GM23338 (cell line): ENCODE measurements around the gene ABL2. TPM values are rescaled to one million over a fixed set of nuclear protein-coding genes. Genes with fewer than 3 reads are reported as not detected.
A peak's percentile ranks its signal among the peaks of the same experiment; 100 is the strongest.

Source experiments
- ATAC-seq: fragments of 200-7000 bp; cut with Tn5 transposase; 3 replicates; pipeline ENCODE4 v1.9.1; 2020
- DNase-seq: peaks from one replicate; pipeline ENCODE4 v3.0.0-alpha.2; 2015; ENCODE audit warnings: low spot score
- H2AFZ ChIP-seq: fragments of 200-600 bp; sonication (generic); 2 replicates; pipeline ENCODE4 v1.8.0; 2016; ENCODE audit warnings: antibody characterized with exemption, mild to moderate bottlenecking, moderate library complexity
- H3F3A ChIP-seq: fragments of 200-600 bp; sonication (generic); replicated peaks from 2 replicates; pipeline ENCODE4 v1.8.0; 2017; ENCODE audit warnings: antibody characterized with exemption, mixed run types, low read depth
- H3K27ac ChIP-seq: fragments of 200-600 bp; sonication (generic); 2 replicates; pipeline ENCODE4 v1.6.1; 2016; ENCODE audit warnings: low read depth
- H3K27me3 ChIP-seq: fragments of 200-600 bp; sonication (generic); 2 replicates; pipeline ENCODE4 v1.8.0; 2016; ENCODE audit warnings: mild to moderate bottlenecking, mixed run types, moderate library complexity; ENCODE audit not compliant: insufficient read depth
- H3K36me3 ChIP-seq: fragments of 200-600 bp; sonication (generic); 2 replicates; pipeline ENCODE4 v1.8.0; 2016; ENCODE audit warnings: mild to moderate bottlenecking; ENCODE audit not compliant: insufficient read depth
- H3K4me1 ChIP-seq: fragments of 200-600 bp; sonication (generic); 2 replicates; pipeline ENCODE4 v1.8.0; 2016; ENCODE audit warnings: mild to moderate bottlenecking, moderate library complexity; ENCODE audit not compliant: insufficient read depth
- H3K4me2 ChIP-seq: fragments of 200-600 bp; sonication (generic); 2 replicates; pipeline ENCODE4 v1.7.1; 2017; ENCODE audit warnings: mixed run types
- H3K4me3 ChIP-seq: fragments of 200-600 bp; sonication (generic); 2 replicates; pipeline ENCODE4 v1.6.1; 2016; ENCODE audit warnings: mixed run types
- H3K79me2 ChIP-seq: fragments of 200-600 bp; sonication (generic); replicated peaks from 2 replicates; pipeline ENCODE4 v1.8.0; 2017; ENCODE audit warnings: mild to moderate bottlenecking; ENCODE audit not compliant: insufficient read depth
- H3K9me2 ChIP-seq: fragments of 200-600 bp; sonication (generic); 2 replicates; pipeline ENCODE4 v1.8.0; 2017; ENCODE audit not compliant: insufficient read depth
- H4K20me1 ChIP-seq: fragments of 200-600 bp; sonication (generic); replicated peaks from 2 replicates; pipeline ENCODE4 v1.8.0; 2017; ENCODE audit warnings: mild to moderate bottlenecking; ENCODE audit not compliant: insufficient read depth
- H3K27ac Mint-ChIP-seq: 2 replicates; pipeline ENCODE4 v1.8.0; 2020; ENCODE audit warnings: inconsistent platforms, mild to moderate bottlenecking, moderate library complexity, mixed read lengths
- H3K27me3 Mint-ChIP-seq: 3 replicates; pipeline ENCODE4 v1.8.0; 2022; ENCODE audit warnings: low read depth, mild to moderate bottlenecking, moderate library complexity, mixed read lengths, inconsistent platforms; ENCODE audit not compliant: insufficient read depth, poor library complexity
- H3K36me3 Mint-ChIP-seq: 3 replicates; pipeline ENCODE4 v1.8.0; 2021; ENCODE audit warnings: low read depth, mild to moderate bottlenecking, inconsistent platforms, moderate library complexity, mixed read lengths
- H3K4me1 Mint-ChIP-seq: 3 replicates; pipeline ENCODE4 v1.8.0; 2020; ENCODE audit warnings: mild to moderate bottlenecking, inconsistent platforms, mixed read lengths
- H3K4me3 Mint-ChIP-seq: 3 replicates; pipeline ENCODE4 v1.8.0; 2021; ENCODE audit warnings: moderate library complexity, mild to moderate bottlenecking, inconsistent platforms, mixed read lengths
- H3K9me3 Mint-ChIP-seq: 3 replicates; pipeline ENCODE4 v1.8.0; 2020; ENCODE audit warnings: moderate library complexity, mild to moderate bottlenecking, inconsistent platforms, mixed read lengths
- CREB1 ChIP-seq: fragments of 250-450 bp; sonication (Bioruptor Pico); IDR thresholded peaks from 2 replicates; pipeline ENCODE4 v1.5.0; 2020; ENCODE audit warnings: low read depth, mild to moderate bottlenecking, moderate library complexity
- EZH2 ChIP-seq: fragments of 200-600 bp; sonication (generic); IDR thresholded peaks from one replicate; pipeline ENCODE4 v1.8.0; 2017; ENCODE audit warnings: antibody characterized with exemption, mild to moderate bottlenecking, low read depth; ENCODE audit not compliant: unreplicated experiment
- EZH2phosphoT487 ChIP-seq: fragments of 200-600 bp; sonication (generic); IDR thresholded peaks from one replicate; pipeline ENCODE4 v1.8.1; 2018; ENCODE audit warnings: antibody characterized with exemption; ENCODE audit not compliant: unreplicated experiment
- JUNB ChIP-seq: IDR thresholded peaks from one replicate; pipeline ENCODE4 v1.6.1; 2016; ENCODE audit warnings: antibody characterized with exemption; ENCODE audit not compliant: unreplicated experiment
- NANOG ChIP-seq: IDR thresholded peaks from 2 replicates; pipeline ENCODE4 v1.6.1; 2016; ENCODE audit warnings: antibody characterized with exemption, borderline replicate concordance
- POLR2AphosphoS5 ChIP-seq: IDR thresholded peaks from 2 replicates; pipeline ENCODE4 v1.6.1; 2016; ENCODE audit warnings: antibody characterized with exemption, low read depth
- STAT1 ChIP-seq: IDR thresholded peaks from one replicate; pipeline ENCODE4 v1.6.1; 2016; ENCODE audit warnings: antibody characterized with exemption; ENCODE audit not compliant: unreplicated experiment
- ZNF331 ChIP-seq: fragments of 250-450 bp; sonication (Bioruptor Pico); IDR thresholded peaks from 2 replicates; pipeline ENCODE4 v1.5.0; 2020; ENCODE audit warnings: low read depth, mild to moderate bottlenecking, moderate library complexity
- polyA plus RNA-seq: library from polyadenylated mRNA; unstranded; fragments of >200 nt; fragmentation: Nextera tagmentation; extraction: Ambion mirVana; gene quantifications from 2 replicates; pipeline ENCODE4 v1.2.1, GENCODE V29; 2016
- total RNA-seq: library from RNA; depleted of rRNA; stranded (reverse); fragments of >200 nt; shearing (Covaris generic); gene quantifications from 2 replicates; pipeline ENCODE4 v1.2.3, GENCODE V29; 2014
- TF ChIP-seq, protein P1 (sequence below): IDR thresholded peaks from one replicate; pipeline ENCODE4 v1.6.1; 2018; ENCODE audit warnings: antibody characterized with exemption; ENCODE audit not compliant: unreplicated experiment
- TF ChIP-seq, protein P2 (sequence below): IDR thresholded peaks from 2 replicates; pipeline ENCODE4 v1.6.1; 2016; ENCODE audit warnings: antibody characterized with exemption
- TF ChIP-seq, protein P3 (sequence below), 2 experiments: fragments of 200-600 bp in 1 of 2; sonication (generic) in 1 of 2; conservative IDR thresholded peaks; 2 replicates each; pipeline versions ENCODE4 v1.5.1 to v1.6.1; 2016 to 2017; ENCODE audit warnings: antibody characterized with exemption in 2 of 2, low read depth in 2 of 2, mild to moderate bottlenecking in 2 of 2, moderate library complexity in 1 of 2
- TF ChIP-seq, protein P4 (sequence below): fragments of 250-450 bp; sonication (Bioruptor Pico); IDR thresholded peaks from 2 replicates; pipeline ENCODE4 v1.5.0; 2020; ENCODE audit warnings: mild to moderate bottlenecking, moderate library complexity

ABL2 gene
- total and polyA plus RNA-seq, 2 experiments from 2014 or later: 5.8 to 22.7 TPM

DNA sequence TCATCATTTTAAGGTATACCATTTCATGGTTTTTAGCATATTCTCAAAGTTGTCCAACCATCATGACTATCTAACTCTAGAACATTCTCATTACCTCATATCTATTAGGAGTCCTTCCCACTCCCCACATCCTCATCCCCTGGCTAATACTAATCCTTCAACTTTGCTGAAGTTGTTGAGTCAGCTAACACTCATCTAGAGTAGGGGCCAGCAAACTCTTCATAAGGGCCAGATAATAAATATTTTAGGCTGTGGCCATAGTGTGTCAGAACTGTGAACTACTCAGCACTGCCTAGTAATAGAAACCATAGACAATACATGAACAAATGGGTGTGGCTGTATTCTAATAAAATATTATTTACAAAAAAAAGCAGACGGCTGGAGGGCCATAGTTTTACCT, 104.6 kb downstream of the ABL2 start:
- Mint-ChIP-seq H3K27ac (peak overlapping the region; percentile 45), H3K4me1 (no peaks in the 10 kb centered on the region), H3K9me3 (no peaks in the 10 kb centered on the region), H3K27me3 (no peaks in the 10 kb centered on the region), H3K4me3 (no peak overlapping the region), H3K36me3 (peaks cover 3% of the 10 kb centered on the region; the same call in 1 of the 3 replicates)
- Histone ChIP-seq H3K27ac (no peak overlapping the region), H3F3A (0 out of 2 replicates have a peak, but pooled peaks cover 5% of the 10 kb centered on the region), H3K79me2 (no peaks in the 10 kb centered on the region; the same call in 1 of the 2 replicates), H2AFZ (no peak overlapping the region), H4K20me1 (no peaks in the 10 kb centered on the region; the same call in 1 of the 2 replicates), H3K9me2 (no peaks in the 10 kb centered on the region), H3K27me3 (no peaks in the 10 kb centered on the region), H3K4me1 (peaks cover 12% of the 10 kb centered on the region), H3K4me3 (no peak overlapping the region), H3K36me3 (peaks cover 7% of the 10 kb centered on the region; the same call in 1 of the 2 replicates), H3K4me2 (no peak overlapping the region)
- DNase-seq (no peak), ATAC-seq (no peak)
- TF ChIP-seq EZH2phosphoT487 (no peak), EZH2 (no peak), NANOG (no peak), STAT1 (no peak), JUNB (no peak), ZNF331 (no peak), CREB1 (CRISPR knock-in tag) (no peak), POLR2AphosphoS5 (no peak)
- TF ChIP-seq, protein P1, sequence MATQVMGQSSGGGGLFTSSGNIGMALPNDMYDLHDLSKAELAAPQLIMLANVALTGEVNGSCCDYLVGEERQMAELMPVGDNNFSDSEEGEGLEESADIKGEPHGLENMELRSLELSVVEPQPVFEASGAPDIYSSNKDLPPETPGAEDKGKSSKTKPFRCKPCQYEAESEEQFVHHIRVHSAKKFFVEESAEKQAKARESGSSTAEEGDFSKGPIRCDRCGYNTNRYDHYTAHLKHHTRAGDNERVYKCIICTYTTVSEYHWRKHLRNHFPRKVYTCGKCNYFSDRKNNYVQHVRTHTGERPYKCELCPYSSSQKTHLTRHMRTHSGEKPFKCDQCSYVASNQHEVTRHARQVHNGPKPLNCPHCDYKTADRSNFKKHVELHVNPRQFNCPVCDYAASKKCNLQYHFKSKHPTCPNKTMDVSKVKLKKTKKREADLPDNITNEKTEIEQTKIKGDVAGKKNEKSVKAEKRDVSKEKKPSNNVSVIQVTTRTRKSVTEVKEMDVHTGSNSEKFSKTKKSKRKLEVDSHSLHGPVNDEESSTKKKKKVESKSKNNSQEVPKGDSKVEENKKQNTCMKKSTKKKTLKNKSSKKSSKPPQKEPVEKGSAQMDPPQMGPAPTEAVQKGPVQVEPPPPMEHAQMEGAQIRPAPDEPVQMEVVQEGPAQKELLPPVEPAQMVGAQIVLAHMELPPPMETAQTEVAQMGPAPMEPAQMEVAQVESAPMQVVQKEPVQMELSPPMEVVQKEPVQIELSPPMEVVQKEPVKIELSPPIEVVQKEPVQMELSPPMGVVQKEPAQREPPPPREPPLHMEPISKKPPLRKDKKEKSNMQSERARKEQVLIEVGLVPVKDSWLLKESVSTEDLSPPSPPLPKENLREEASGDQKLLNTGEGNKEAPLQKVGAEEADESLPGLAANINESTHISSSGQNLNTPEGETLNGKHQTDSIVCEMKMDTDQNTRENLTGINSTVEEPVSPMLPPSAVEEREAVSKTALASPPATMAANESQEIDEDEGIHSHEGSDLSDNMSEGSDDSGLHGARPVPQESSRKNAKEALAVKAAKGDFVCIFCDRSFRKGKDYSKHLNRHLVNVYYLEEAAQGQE: no peak
- TF ChIP-seq, protein P2, sequence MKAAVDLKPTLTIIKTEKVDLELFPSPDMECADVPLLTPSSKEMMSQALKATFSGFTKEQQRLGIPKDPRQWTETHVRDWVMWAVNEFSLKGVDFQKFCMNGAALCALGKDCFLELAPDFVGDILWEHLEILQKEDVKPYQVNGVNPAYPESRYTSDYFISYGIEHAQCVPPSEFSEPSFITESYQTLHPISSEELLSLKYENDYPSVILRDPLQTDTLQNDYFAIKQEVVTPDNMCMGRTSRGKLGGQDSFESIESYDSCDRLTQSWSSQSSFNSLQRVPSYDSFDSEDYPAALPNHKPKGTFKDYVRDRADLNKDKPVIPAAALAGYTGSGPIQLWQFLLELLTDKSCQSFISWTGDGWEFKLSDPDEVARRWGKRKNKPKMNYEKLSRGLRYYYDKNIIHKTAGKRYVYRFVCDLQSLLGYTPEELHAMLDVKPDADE: no peak
- TF ChIP-seq, protein P3, sequence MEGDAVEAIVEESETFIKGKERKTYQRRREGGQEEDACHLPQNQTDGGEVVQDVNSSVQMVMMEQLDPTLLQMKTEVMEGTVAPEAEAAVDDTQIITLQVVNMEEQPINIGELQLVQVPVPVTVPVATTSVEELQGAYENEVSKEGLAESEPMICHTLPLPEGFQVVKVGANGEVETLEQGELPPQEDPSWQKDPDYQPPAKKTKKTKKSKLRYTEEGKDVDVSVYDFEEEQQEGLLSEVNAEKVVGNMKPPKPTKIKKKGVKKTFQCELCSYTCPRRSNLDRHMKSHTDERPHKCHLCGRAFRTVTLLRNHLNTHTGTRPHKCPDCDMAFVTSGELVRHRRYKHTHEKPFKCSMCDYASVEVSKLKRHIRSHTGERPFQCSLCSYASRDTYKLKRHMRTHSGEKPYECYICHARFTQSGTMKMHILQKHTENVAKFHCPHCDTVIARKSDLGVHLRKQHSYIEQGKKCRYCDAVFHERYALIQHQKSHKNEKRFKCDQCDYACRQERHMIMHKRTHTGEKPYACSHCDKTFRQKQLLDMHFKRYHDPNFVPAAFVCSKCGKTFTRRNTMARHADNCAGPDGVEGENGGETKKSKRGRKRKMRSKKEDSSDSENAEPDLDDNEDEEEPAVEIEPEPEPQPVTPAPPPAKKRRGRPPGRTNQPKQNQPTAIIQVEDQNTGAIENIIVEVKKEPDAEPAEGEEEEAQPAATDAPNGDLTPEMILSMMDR (conservative IDR thresholded peaks at IDR 0.05; ENCODE audit: low read depth in 2 of 2): no peak
- TF ChIP-seq, protein P4, sequence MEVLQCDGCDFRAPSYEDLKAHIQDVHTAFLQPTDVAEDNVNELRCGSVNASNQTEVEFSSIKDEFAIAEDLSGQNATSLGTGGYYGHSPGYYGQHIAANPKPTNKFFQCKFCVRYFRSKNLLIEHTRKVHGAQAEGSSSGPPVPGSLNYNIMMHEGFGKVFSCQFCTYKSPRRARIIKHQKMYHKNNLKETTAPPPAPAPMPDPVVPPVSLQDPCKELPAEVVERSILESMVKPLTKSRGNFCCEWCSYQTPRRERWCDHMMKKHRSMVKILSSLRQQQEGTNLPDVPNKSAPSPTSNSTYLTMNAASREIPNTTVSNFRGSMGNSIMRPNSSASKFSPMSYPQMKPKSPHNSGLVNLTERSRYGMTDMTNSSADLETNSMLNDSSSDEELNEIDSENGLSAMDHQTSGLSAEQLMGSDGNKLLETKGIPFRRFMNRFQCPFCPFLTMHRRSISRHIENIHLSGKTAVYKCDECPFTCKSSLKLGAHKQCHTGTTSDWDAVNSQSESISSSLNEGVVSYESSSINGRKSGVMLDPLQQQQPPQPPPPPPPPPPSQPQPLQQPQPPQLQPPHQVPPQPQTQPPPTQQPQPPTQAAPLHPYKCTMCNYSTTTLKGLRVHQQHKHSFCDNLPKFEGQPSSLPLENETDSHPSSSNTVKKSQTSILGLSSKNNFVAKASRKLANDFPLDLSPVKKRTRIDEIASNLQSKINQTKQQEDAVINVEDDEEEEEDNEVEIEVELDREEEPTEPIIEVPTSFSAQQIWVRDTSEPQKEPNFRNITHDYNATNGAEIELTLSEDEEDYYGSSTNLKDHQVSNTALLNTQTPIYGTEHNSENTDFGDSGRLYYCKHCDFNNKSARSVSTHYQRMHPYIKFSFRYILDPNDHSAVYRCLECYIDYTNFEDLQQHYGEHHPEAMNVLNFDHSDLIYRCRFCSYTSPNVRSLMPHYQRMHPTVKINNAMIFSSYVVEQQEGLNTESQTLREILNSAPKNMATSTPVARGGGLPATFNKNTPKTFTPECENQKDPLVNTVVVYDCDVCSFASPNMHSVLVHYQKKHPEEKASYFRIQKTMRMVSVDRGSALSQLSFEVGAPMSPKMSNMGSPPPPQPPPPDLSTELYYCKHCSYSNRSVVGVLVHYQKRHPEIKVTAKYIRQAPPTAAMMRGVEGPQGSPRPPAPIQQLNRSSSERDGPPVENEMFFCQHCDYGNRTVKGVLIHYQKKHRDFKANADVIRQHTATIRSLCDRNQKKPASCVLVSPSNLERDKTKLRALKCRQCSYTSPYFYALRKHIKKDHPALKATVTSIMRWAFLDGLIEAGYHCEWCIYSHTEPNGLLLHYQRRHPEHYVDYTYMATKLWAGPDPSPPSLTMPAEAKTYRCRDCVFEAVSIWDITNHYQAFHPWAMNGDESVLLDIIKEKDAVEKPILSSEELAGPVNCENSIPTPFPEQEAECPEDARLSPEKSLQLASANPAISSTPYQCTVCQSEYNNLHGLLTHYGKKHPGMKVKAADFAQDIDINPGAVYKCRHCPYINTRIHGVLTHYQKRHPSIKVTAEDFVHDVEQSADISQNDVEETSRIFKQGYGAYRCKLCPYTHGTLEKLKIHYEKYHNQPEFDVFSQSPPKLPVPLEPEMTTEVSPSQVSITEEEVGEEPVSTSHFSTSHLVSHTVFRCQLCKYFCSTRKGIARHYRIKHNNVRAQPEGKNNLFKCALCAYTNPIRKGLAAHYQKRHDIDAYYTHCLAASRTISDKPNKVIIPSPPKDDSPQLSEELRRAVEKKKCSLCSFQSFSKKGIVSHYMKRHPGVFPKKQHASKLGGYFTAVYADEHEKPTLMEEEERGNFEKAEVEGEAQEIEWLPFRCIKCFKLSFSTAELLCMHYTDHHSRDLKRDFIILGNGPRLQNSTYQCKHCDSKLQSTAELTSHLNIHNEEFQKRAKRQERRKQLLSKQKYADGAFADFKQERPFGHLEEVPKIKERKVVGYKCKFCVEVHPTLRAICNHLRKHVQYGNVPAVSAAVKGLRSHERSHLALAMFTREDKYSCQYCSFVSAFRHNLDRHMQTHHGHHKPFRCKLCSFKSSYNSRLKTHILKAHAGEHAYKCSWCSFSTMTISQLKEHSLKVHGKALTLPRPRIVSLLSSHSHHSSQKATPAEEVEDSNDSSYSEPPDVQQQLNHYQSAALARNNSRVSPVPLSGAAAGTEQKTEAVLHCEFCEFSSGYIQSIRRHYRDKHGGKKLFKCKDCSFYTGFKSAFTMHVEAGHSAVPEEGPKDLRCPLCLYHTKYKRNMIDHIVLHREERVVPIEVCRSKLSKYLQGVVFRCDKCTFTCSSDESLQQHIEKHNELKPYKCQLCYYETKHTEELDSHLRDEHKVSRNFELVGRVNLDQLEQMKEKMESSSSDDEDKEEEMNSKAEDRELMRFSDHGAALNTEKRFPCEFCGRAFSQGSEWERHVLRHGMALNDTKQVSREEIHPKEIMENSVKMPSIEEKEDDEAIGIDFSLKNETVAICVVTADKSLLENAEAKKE (CRISPR knock-in tag): no peak
